Osteoblast (primary cell): ENCODE results near the gene MAP6. TPM values are rescaled to one million over a fixed set of nuclear protein-coding genes. Genes with fewer than 3 reads are reported as not detected.

Experiments
- DNase-seq: peaks from one replicate; pipeline ENCODE4 v3.0.0; 2011; ENCODE audit warnings: low spot score, mixed read lengths; ENCODE audit not compliant: insufficient read length; ENCODE audit errors: missing footprints
- H2AFZ ChIP-seq: 2 replicates; pipeline ENCODE4 v1.6.0; 2011; ENCODE audit warnings: mild to moderate bottlenecking, low read length
- H3K27ac ChIP-seq: 2 replicates; pipeline ENCODE4 v1.5.1; 2011; ENCODE audit warnings: mild to moderate bottlenecking, low read depth, low read length, moderate library complexity
- H3K27me3 ChIP-seq: 2 replicates; pipeline ENCODE4 v1.6.0; 2012; ENCODE audit warnings: mild to moderate bottlenecking, control low read depth, inconsistent platforms, low read length, moderate library complexity; ENCODE audit not compliant: insufficient read depth
- H3K36me3 ChIP-seq: 2 replicates; pipeline ENCODE4 v1.5.1; 2011; ENCODE audit warnings: mild to moderate bottlenecking, low read length, control low read depth, moderate library complexity; ENCODE audit not compliant: insufficient read depth
- H3K4me1 ChIP-seq: 2 replicates; pipeline ENCODE4 v1.5.1; 2011; ENCODE audit warnings: mild to moderate bottlenecking, low read length, control low read depth, moderate library complexity; ENCODE audit not compliant: insufficient read depth
- H3K4me2 ChIP-seq: 2 replicates; pipeline ENCODE4 v1.6.0; 2011; ENCODE audit warnings: mild to moderate bottlenecking, low read length; ENCODE audit not compliant: insufficient read depth
- H3K4me3 ChIP-seq: fragments of 200-600 bp; sonication (generic); 3 replicates; pipeline ENCODE4 v1.5.1; 2012; ENCODE audit warnings: mild to moderate bottlenecking, low read length, inconsistent platforms; ENCODE audit not compliant: insufficient read depth
- H3K79me2 ChIP-seq: 2 replicates; pipeline ENCODE4 v1.6.0; 2012; ENCODE audit warnings: mild to moderate bottlenecking, low read length, control low read depth, inconsistent platforms; ENCODE audit not compliant: insufficient read depth
- H3K9me3 ChIP-seq: 2 replicates; pipeline ENCODE4 v1.5.1; 2011; ENCODE audit warnings: low read depth, low read length, control low read depth
- H4K20me1 ChIP-seq: 2 replicates; pipeline ENCODE4 v1.6.0; 2012; ENCODE audit warnings: mild to moderate bottlenecking, low read length, control low read depth; ENCODE audit not compliant: insufficient read depth
- CTCF ChIP-seq: IDR thresholded peaks from 2 replicates; pipeline ENCODE4 v1.5.1; 2011; ENCODE audit warnings: mild to moderate bottlenecking, low read depth, low read length, moderate library complexity; ENCODE audit errors: extremely low read depth
- total RNA-seq: library from RNA; depleted of rRNA; stranded (reverse); fragments of >200 nt; gene quantifications from 2 replicates; pipeline ENCODE4 v1.2.3, GENCODE V29; 2012

MAP6 gene
- total RNA-seq, 1 donor = 0.72 TPM

GRCh38 chr11:75665126-75665525 lies 3.7 kb downstream of the MAP6 start:
- Histone ChIP-seq H2AFZ (no peak overlapping the region), H3K27me3 (peaks cover 68% of the 10 kb centered on the region), H3K4me2 (no peak overlapping the region), H3K36me3 (no peaks in the 10 kb centered on the region), H3K79me2 (no peaks in the 10 kb centered on the region), H3K4me3 (no peak overlapping the region), H3K9me3 (no peaks in the 10 kb centered on the region), H4K20me1 (no peaks in the 10 kb centered on the region), H3K4me1 (peaks cover 3% of the 10 kb centered on the region), H3K27ac (no peak overlapping the region)
- DNase-seq = no peak
- TF ChIP-seq CTCF = no peak

GRCh38 chr11:75664389-75664788 lies 4.4 kb downstream of the MAP6 start:
- no peaks in the 10 kb centered on the region for H3K9me3 ChIP-seq
- H4K20me1 ChIP-seq = no peaks in the 10 kb centered on the region
- no peak overlapping the region for H3K4me2 ChIP-seq
- H3K27ac ChIP-seq = no peak overlapping the region
- no peaks in the 10 kb centered on the region for H3K36me3 ChIP-seq
- no peak overlapping the region for H3K4me3 ChIP-seq
- peaks cover 3% of the 10 kb centered on the region for H3K4me1 ChIP-seq
- no peaks in the 10 kb centered on the region for H3K79me2 ChIP-seq
- TF ChIP-seq CTCF = no peak
- no peak for DNase-seq
- peaks cover 62% of the 10 kb centered on the region for H3K27me3 ChIP-seq
- no peak overlapping the region for H2AFZ ChIP-seq

GRCh38 chr11:75663808-75664207 lies 5.0 kb downstream of the MAP6 start:
- Histone ChIP-seq H3K4me3 (no peak overlapping the region), H3K4me1 (peaks cover 3% of the 10 kb centered on the region), H2AFZ (no peak overlapping the region), H4K20me1 (no peaks in the 10 kb centered on the region), H3K4me2 (no peak overlapping the region), H3K36me3 (no peaks in the 10 kb centered on the region), H3K79me2 (no peaks in the 10 kb centered on the region), H3K9me3 (no peaks in the 10 kb centered on the region), H3K27ac (no peak overlapping the region), H3K27me3 (peaks cover 56% of the 10 kb centered on the region)
- no peak for TF ChIP-seq CTCF
- no peak for DNase-seq

- Histone ChIP-seq H3K4me1 (peaks cover 10% of the 10 kb centered on the region), H3K4me3 (no peak overlapping the region), H3K27me3 (peaks cover 20% of the 10 kb centered on the region), H3K27ac (no peak overlapping the region), H2AFZ (no peak overlapping the region), H3K36me3 (no peaks in the 10 kb centered on the region), H3K9me3 (no peaks in the 10 kb centered on the region), H4K20me1 (no peaks in the 10 kb centered on the region), H3K4me2 (no peak overlapping the region), H3K79me2 (no peaks in the 10 kb centered on the region)
- TF ChIP-seq CTCF = no peak
- no peak for DNase-seq
Measured at GRCh38 chr11:75659836-75660235, 9.0 kb downstream of the MAP6 start.
